GM21515 (cell line): ENCODE results near the gene NDUFB4.

Source experiments
- ATAC-seq: cut with Tn5 transposase; IDR thresholded peaks from one replicate; pipeline ENCODE4 v1.9.1; 2021; ENCODE audit not compliant: unreplicated experiment

NDUFB4 gene

DNA sequence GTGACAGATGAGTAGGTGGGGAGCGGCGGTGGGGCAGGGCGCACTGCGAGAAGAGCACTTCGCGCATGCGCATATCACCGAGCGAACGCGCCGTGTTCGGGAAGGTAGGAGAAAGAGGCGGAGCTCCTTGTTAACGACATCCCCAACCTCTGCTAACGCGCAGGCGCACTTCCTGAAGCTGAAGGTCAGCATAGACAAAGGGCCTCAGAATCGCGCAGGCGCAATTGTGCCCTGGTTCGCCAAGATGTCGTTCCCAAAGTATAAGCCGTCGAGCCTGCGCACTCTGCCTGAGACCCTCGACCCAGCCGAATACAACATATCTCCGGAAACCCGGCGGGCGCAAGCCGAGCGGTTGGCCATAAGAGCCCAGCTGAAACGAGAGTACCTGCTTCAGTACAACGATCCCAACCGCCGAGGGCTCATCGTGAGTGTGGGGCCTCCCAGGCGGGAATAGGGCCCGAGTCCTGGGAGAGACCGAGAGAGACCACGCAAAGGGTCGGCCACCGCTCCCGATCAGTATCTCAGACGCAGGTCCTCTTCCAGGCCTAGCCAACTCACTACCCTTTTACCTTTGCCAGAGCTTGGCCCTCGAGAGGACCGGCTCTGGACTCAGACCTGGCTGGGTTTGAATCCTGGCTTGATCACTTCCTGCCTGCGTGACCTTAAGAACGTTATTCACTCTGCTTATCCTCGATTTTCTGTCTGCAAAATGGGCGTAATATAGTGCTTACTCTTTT, at the start of gene NDUFB4:
Gene NDUFB4, plus strand, starts transcription at position 221 of the 737 bp plus-strand sequence. Its CDS starts 24 bp downstream, at position 245.
- ATAC-seq: peak; percentile 94

DNA sequence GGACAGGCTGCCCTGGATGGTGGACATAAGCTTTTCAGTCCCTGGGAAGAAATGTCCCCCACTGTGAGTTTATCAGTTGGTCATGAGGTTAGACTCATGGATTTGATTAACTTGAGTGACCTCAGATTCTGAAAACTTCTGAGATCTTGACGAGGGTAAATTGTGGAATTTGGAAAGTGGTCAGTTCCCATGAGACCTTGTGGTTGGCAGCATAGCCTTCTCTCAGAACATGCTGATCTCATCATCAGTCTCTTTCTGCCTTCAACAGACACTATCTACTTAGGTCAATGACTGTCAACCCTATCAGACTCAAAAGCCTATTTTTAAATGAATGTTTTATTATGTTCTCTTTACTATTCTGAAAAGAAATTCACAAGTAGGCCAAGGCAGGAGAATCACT, 45.6 kb upstream of the NDUFB4 start:
- no peak for ATAC-seq

DNA sequence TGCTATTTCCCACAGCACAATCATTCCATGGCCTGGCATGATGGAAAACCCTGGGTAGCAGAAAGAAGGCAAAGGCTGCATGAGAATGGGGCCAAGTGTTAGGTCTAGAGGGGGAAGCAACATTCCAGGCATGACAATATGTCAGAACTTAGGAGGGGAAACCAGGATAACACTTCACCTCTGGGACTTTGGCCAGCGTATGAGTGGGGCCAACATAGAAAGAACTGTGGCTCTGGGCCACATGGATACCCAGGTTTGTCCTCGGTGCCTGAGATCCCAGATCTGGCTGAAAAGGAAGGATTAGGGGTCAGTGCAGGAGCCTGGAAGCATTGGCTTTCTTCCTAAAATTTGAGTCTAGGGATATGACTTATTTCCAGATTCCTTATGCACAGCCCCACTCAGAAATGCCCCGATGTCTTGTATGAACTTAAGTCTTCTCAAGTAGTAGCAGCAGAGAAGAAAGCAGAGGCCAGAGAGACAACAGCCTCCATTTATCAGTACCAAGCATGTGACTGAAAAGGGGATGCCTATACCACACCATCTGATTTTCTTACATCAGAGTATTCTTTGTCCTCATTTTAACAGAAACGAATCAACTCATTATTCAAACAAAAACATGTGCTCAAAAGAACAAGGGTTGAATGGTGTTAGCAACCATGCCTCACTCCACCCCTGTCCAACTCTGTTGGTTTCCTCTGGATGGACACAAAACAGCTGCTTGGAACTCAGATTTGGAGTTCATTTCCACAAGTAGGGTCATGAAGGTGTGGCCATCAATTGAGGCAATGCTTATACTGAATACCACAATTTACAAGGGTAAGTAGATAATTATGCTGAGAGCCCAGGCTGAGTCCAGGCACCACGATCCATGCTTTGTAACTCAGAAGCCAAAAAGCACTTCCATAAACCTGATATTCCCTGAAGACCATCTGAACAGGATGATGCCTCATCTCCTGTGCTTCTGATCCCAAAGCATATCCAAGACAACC, 43.7 kb upstream of the NDUFB4 start:
- no peak for ATAC-seq

DNA sequence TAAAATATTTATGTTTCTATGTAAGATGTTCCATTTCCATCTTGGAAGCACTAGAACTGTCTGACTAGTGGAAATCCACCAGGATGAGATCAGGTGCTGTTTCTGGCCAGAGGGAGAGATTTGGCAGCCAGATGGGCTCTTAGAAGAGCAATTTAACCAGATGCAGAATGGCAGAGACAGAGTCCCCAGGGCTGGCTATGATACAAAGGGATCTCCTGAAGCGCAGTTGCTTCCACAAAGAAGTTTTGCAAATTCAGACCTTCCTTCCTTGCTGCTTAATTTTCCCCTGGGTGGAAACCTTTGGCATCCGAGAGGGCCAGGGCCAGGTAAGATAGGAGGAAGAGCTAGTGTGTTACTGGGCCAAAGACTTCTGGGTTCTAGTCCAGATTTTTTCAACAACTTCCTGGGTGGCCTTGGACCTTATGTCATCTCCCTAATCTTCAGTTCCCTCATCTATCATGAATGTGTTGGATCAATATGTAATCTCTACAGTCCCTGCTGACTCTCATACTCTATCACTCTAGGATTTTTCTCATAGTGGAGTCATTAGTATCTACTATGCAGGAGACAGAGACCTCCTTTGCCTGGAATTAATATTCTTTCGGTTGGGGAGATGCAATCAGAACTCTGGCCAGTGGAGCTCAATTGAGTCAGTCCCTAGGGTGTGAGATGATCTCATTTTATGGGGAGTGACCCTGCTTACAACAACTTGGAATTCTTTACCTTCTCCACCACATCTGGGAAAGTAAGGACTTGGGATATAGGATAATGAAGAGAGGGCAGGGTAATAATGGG, 41.1 kb upstream of the NDUFB4 start:
- ATAC-seq: no peak

DNA sequence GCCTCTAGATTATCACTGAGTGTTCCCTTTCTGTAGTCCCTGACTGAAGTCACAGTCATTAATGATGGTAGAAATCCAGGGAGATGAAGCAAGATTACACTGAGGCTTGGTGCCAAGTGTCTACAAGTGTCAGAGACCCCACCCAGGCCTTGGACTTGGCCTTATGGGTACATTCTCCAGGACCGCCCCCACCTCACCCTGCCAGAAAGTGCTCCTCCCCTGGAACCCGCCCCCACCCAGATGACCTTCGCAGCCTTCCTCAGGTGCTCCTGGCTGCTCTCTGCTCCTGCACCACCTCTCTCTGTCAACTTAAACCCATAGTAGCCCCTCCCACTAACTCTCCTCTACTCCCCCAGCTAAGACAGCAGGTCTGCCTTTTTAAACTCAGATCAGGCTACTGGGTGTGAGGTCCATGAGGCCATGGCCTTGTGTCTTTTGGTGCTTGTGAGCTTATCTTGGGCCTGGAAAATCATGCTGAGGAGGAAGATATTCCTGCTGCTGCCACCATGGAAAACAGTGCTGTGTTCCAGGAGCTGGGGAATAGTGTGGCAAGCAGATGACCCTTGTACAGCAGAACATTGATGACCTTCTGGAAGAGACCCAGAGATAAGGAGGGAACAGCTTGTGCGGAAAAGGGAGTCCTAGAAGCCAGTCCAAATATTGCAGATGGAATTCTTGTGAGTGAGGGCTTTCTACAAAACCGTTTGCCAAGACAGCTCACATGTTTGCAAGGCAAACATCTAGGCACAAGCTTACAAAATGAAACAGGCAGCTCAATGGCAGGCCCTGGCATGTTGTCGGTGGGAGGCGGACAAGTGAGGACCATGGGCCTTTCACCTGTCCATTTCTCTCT, 40.3 kb upstream of the NDUFB4 start:
- ATAC-seq: no peak

DNA sequence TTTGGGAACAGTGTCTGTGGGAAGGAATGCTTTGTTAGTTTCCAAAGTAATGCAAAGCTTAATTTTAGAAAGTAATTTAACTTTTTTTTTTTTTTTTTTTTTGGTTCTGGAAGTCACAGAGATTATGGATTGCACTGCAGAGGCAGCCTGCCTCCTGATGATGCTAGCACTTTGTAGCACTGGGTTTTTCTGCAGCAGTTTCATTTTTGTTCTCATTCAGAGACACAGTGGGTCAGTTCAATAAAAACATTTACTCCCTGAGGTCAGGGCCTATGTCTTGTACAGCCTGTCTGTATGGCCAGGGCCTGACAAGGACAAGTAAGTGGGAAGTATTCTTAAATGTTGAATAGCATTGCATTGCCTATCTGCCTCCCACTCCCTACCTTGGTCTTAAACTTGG, 39.0 kb upstream of the NDUFB4 start:
- ATAC-seq: no peak

DNA sequence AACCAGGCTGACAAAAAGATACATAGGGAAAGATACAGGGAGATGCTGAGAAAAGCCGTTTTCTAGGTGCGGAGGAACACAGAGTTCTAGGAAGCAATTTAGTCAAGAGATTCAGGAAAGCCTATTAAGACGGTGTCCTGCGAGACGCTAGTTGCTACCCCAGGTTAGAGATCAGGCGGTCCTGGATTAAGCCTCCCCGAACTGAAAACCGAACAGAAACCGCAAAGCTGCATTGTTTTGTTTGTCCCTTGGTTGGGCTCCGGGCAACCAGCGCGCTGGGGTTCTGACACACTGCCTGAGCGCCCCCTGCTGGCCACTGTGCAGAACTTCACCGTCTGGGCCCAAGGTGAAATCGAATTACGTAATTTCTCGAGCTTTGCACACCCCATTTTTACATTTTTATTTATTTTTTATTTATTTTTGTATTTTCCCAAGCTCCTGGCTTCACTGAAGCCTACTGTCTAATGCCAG, 37.3 kb upstream of the NDUFB4 start:
- peak; percentile 89 for ATAC-seq

DNA sequence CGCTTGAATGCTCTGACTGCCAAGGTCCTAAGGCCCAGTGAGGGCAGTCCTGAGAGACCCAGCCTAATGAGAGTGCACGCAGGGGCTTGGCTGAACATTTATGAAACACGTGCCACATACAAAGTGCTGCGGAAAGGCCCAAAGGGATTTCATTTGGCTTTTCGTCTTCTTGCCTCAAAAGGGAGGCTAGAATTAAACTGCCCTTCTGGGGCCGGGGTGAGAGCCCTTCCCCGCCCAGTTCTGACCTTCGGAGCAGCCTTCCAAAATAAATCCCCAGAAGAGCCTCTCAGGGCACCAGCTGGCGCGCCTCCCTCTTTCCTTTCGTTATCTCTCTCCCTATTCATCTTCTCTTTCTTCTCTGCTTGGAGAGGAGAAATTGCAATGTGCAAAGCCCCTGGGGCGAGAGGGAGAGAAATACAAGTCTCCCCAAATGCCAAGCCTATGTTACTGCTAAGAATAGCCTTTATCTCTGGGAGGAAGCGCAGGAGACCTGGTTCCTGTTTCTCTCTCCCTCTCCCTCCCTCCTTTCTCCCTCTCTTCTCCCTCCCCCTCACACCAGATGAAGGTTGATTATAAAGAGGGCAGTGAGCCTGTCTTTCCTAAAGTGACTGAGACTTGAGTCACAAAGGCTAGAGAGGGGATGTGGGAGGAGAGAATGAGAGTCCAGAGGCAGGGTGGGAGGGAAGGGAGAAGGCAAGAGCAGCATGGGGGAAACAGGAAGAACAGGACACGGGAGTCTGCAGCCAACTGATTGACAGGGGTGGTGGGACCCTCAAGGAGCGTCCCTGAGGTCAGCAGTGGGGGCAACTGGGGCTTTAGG, 36.7 kb upstream of the NDUFB4 start:
- peak; percentile 20 for ATAC-seq

DNA sequence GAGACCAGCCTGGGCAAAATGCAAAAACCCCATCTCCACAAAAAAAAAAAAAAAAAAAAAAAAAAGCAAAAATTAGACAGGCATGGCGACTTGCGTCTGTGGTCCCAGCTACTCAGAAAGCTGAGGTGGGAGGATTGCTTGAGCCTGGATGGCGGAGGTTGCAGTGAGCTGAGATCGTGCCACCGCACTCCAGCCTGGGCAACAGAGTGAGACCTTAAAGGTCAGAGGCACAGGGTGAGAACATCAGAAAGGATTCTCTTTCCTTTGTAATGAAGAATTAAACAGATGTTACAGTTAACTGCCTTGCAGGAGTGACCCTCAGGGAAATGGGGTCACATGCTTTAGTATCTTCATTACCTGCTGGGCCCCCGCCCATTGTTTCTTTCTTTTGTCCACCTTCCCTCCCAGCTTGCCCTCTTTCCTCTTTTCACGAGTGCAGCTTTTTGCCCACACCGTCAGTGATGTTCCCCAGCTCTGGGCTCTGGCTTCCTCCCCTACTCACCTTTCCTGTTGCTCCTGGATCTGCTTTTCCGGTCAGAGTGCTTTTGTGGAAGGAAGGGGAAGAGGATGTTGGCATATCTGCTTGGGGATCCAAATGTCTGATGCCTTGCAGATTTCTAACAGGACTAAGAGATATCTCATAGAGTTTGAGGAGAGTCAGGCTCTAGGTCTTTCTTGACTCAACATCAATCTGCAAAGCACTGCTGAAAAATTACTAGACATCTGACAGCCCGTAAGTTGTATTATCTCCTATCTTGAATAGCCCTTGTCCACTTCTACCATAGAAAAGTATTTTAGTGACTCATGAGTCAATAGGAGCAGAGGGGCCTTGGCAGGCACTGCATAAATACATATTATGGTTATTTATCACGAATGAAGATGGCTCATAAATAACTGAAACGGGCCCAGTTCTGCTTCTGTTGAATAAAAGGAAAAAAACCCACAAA, 35.6 kb upstream of the NDUFB4 start:
- ATAC-seq: no peak

DNA sequence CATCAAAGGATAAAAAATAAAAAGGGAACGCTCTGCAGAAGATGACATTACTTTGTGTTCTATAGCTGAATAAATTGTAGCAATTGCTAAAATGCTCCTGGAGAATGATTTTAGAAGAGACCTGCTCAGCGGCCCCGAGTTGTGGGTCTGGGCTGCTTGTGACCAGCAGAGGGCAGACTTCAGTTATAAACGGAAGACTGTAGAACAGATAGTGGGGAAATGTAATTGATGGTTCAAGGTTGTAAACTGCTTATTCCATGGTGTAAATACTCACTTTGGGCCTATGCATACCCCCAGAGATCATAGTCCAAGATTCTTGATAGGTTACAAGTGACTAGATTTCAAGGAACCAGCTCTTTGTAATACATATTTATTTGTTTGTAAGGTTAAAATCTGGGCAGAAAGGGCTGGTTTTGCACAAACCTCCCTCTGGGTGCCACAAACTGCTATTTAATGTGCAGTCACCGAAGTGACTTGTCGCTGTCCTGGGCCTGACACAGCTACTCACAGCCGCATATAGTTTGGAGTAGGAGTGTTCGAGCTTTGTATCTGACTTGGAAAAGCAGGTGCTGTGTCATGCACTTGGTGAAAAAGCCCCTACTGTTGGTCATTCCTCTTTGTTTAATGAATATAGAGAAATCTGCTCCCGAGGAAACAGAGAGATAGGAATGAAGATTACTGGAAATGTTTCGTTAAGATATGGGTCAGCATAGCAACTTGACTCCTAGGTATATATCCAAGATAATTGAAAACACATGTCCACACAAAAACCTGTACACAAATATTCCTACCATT, 34.7 kb upstream of the NDUFB4 start:
- ATAC-seq: peak; percentile 58

DNA sequence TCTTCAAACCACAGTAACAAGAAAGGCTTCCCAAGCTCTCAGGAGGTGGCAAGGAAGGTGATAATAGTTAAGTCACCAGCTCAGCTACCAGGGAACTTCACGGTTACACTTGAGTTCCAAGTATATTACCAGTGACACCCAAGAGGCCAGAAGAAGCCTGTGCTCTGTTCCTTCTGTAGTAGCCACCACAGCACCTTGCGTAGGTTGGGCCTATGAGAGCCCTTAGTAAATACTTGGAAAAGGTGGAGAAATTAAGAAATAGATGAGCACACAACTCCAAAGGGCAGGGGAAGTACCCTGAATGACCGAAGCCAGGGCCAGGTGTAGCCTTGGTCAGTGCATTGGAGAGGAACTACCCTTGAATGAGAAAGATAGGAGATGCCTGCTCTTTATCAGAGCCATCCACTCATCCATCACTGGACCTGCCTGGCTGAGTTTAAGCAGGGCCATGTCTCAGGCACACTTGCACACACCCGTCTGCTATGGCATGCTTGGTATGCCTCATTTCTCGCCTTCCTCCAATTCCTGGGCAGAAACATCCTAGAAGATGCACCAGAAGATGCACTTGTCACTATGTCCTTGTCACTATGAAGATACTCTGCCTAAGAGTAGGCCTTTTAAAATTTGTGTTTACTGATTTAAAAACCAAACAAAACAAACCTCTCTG, 32.6 kb upstream of the NDUFB4 start:
- ATAC-seq: no peak

DNA sequence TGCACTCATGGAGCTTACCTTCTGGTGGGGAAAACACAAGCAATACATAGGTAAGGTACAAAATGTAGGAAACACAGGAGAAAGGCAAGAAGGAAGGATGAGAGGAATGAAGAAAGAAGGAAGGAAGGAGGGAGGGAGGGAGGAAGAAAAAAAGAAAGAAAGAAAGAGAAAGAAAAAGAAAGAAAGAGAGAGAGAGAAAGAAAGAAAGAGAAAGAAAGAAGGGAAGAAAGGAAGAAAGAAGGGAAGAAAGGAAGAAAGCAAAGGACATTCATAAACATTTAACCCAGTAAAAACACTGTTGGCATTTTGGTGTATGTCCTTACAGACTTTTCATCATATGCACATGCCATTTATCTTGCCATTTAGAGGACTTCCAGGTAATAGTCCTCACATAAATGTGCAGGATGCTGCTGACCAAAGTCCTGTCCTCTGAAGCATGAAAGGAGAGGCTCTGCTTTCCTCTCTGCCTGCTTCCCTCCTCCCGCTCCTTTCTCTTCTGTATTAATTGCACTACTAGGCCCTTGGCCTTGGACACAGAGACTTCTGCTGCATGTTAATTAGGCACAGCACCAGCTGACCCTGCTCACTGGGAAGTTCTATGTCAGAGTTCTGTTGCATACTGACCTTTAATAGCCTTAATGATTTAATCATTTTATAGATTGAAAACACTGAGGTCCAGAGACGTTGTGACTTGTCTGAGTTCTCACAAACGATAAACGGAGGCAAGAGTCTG, 29.7 kb upstream of the NDUFB4 start:
- no peak for ATAC-seq

DNA sequence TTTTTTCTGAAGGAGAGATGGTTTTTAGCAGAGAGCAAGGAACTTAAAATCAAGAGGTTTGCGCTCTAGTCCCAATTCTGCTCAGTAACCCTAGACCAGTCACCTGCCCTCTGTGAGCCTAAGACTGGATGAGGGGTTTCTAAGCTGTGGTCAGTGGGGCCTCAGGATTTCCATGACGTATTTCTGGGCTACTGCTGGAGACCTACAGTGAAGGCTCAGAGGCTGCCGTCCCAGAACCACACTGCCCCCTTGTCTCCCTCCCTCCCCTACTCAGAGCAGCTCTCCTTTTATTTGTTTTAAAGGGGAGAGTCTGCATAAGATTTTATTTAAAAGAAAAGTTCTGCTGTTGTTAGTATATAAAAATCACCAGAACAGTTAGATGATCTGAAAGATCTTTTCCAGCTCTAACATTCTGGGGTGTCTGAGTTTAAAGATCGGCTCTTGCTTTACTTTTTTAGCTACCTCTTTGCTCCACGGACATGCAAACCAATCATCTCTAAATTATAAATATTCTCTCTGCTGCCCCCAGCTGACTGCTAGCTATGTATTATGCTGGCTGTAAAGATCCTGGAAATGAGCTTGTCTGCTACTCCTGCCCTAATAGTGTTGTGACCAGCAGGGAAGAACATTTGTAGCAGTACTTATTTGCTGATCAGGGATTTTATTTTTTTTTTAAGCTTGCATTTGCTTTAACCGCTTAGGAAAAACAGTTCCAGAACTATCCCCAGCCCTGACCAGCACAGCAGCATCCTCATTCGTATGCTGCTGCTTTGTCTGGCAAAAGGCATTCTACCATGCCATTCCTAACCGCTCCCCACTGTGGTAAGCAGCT, 28.6 kb upstream of the NDUFB4 start:
- no peak for ATAC-seq

DNA sequence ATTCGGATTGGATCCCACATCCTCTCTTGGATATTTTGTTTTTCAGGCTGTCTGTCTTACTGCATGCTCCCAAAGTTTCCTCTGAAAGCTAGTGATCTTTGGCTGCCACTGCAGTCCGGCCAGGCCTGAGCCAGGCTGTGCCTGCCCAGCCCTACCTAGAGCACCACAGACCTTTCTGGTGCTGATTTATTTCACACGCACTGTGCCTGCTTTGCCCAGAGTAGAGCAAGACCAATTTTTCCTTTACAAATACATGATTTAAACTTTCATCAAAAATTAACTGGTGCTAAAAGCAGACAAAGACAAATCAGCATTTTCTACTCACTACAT, 28.0 kb upstream of the NDUFB4 start:
- ATAC-seq: no peak

DNA sequence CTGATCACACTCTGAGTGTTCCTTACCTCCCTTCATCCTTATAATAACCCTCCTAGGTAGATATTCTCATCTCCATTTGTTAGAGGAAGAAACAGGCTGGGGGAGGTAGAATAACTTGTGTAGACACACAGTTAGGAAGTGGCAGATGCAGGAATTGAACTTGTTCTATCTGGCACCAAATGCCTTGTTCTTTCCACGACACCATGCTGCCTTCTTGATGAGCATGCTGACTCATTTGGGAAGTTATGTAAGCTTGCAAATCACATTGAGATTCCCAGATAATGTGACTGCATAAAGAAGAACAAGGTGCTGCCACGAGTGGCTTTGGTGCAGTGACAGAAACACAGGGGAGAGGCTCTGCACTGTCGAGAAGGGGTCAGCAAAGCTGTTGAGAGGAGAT, 27.5 kb upstream of the NDUFB4 start:
- no peak for ATAC-seq
